ENCODE results near the gene GALNT8. TPM values are rescaled to one million over a fixed set of nuclear protein-coding genes. Genes with fewer than 3 reads are reported as not detected.

GALNT8 gene
- total and polyA plus RNA-seq, 10 of the 15 experiments (the other 5 are each of a cell fraction or from before 2014, with no cell fraction given): 0.14 to 0.81 (median 0.31) TPM; not detected in 1

GRCh38 chr12:4794491-4794890, 74.3 kb downstream of the GALNT8 start:
- intact Hi-C loops (cut with micrococcal nuclease; ENCODE audit: unreplicated experiment) (no loop called here), in situ Hi-C loops (cut with MboI) (no loop called here)
- ChIA-PET RAD21 (ENCODE audit: unreplicated experiment) (no interaction called here), CTCF (no interaction called here), SMC1A (ENCODE audit: uncharacterized antibody, unreplicated experiment) (no interaction called here), POLR2A (no interaction called here)
- Histone ChIP-seq H3K9me3 (replicated peaks; ENCODE audit: control insufficient read depth, insufficient read depth, low read length) (no peaks in the 10 kb centered on the region), H4K20me1 (ENCODE audit: control insufficient read depth, insufficient read depth) (no peaks in the 10 kb centered on the region), H3K4me2 (ENCODE audit: control insufficient read depth, insufficient read depth) (no peak overlapping the region), H3K27me3 (replicated peaks in 1 of 2; ENCODE audit: control insufficient read depth in 2 of 2, insufficient read depth in 2 of 2, low read length in 1 of 2) (0 out of 4 replicates have a peak, but pooled peaks cover 0 to 3% of the 10 kb centered on the region in 2 experiments), H3K9ac (ENCODE audit: control insufficient read depth, insufficient read depth, low read length) (no peak overlapping the region), H3K4me3 (no peak overlapping the region), H3K36me3 (ENCODE audit: control insufficient read depth in 2 of 2, insufficient read depth in 2 of 2, low read length in 1 of 2) (no peaks in the 10 kb centered on the region), H3K27ac (ENCODE audit: control insufficient read depth, insufficient read depth) (no peak overlapping the region), H2AFZ (ENCODE audit: control insufficient read depth, low read depth, low read length) (no peak overlapping the region), H3K4me1 (ENCODE audit: control insufficient read depth, insufficient read depth, low read length) (no peaks in the 10 kb centered on the region), H3K79me2 (ENCODE audit: control insufficient read depth, insufficient read depth, low read length) (no peaks in the 10 kb centered on the region)
- no peak for DNase-seq (ENCODE audit: low read depth, low spot score)
- no peak for FAIRE-seq
- ATAC-seq: no peak
- BruUV-seq (replicated peaks): no TSS peak
- WGBS (ENCODE audit: insufficient coverage, insufficient replicate concordance, low lambda C conversion rate, missing lambda C conversion rate): 64% methylated on average over 3 of the region's 3 CpGs
- TF ChIP-seq NFIC (IDR thresholded peaks at IDR 0.05; ENCODE audit: low read depth, low read length) (no peak), NR2C2 (IDR thresholded peaks at IDR 0.05; ENCODE audit: borderline replicate concordance, control insufficient read depth, insufficient read length, low read depth) (no peak), IRF3 (IDR thresholded peaks at IDR 0.05) (no peak), CHD4 (IDR thresholded peaks at IDR 0.05) (no peak), IKZF1 (conservative IDR thresholded peaks at IDR 0.05) (no peak), NFYB (IDR thresholded peaks at IDR 0.05; ENCODE audit: insufficient read depth, low read depth, low read length) (no peak), ZNF592 (IDR thresholded peaks at IDR 0.05) (no peak), HDAC6 (IDR thresholded peaks at IDR 0.05; ENCODE audit: unreplicated experiment) (no peak), STAT1 (conservative IDR thresholded peaks at IDR 0.05) (no peak), MYC (IDR thresholded peaks at IDR 0.05; ENCODE audit: insufficient read depth, insufficient read length, insufficient replicate concordance, low read length, severe bottlenecking) (no peak), ZBTB33 (IDR thresholded peaks at IDR 0.05) (no peak), TAF1 (IDR thresholded peaks at IDR 0.05; ENCODE audit: borderline replicate concordance, low read depth, low read length) (no peak), CTCF (IDR thresholded peaks at IDR 0.05 in 2 of 3, conservative IDR thresholded peaks at IDR 0.05 in 1 of 3; ENCODE audit: control insufficient read depth in 2 of 3, extremely low read depth in 1 of 3, insufficient read depth in 1 of 3, low read depth in 3 of 3, low read length in 3 of 3) (no peak), CHD2 (IDR thresholded peaks at IDR 0.05; ENCODE audit: borderline replicate concordance, low read depth, low read length) (no peak)
